22Rv1 (cell line): ENCODE measurements around the gene OSCAR.

ENCODE experiments used
- ZFX ChIP-seq: fragments of 450-650 bp; IDR thresholded peaks from 2 replicates; pipeline ENCODE4 v1.6.1; 2017; ENCODE audit warnings: antibody characterized with exemption, borderline replicate concordance
- TF ChIP-seq, protein P1 (sequence below): fragments of 450-650 bp; IDR thresholded peaks from 2 replicates; pipeline ENCODE4 v1.5.1; 2017; ENCODE audit warnings: mild to moderate bottlenecking

DNA sequence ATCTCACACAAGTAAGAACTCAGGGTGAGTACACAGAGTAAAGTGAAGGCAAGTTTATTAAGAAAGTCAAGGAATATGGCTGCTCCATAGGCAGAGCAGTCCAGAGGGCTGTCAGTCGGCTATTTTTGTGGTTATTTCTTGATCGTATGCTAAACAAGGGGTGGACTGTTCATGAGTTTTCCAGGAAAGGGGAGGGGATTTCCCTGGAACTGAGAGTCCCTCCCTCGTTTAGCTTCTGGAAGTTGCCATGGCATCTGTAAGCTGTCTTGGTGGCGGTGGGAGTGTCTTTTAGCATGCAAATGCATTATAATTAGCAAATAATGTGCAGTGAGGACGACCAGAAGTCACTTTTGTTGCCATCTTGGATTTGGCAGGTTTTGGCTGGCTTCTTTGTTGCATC lies 31.1 kb downstream of the OSCAR start:
- TF ChIP-seq, protein P1, sequence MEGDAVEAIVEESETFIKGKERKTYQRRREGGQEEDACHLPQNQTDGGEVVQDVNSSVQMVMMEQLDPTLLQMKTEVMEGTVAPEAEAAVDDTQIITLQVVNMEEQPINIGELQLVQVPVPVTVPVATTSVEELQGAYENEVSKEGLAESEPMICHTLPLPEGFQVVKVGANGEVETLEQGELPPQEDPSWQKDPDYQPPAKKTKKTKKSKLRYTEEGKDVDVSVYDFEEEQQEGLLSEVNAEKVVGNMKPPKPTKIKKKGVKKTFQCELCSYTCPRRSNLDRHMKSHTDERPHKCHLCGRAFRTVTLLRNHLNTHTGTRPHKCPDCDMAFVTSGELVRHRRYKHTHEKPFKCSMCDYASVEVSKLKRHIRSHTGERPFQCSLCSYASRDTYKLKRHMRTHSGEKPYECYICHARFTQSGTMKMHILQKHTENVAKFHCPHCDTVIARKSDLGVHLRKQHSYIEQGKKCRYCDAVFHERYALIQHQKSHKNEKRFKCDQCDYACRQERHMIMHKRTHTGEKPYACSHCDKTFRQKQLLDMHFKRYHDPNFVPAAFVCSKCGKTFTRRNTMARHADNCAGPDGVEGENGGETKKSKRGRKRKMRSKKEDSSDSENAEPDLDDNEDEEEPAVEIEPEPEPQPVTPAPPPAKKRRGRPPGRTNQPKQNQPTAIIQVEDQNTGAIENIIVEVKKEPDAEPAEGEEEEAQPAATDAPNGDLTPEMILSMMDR = no peak
- no peak for TF ChIP-seq ZFX
